Stimulated activated CD8-positive, alpha-beta memory T cell treated with anti-CD3 and anti-CD28 coated beads, Interleukin-7, amount 100 ng/mL, for 4 hours (primary cell): ENCODE results near the gene HGFAC.
"Not testable (repeated sequence)": the region's sequence is repeated elsewhere in the genome, so short reads cannot be mapped to it uniquely, and the experiment has no call there.

Source experiments
- DNase-seq, 2 donors: peaks; one replicate each; pipeline ENCODE4 v3.0.0-alpha.2; 2020; ENCODE audit warnings: low read depth in 2 of 2

Gene HGFAC

GRCh38 chr4:3442959-3443749 lies 1.4 kb downstream of the HGFAC start:
- DNase-seq: peak; percentile 4 to 25

- no peak for DNase-seq
Measured at GRCh38 chr4:3443750-3444309, 2.1 kb downstream of the HGFAC start.

- no peak for DNase-seq
Measured at GRCh38 chr4:3444351-3445110, 2.8 kb downstream of the HGFAC start.

GRCh38 chr4:3445111-3445820 lies 3.5 kb downstream of the HGFAC start:
- DNase-seq: no peak

GRCh38 chr4:3445829-3446545 lies 4.2 kb downstream of the HGFAC start:
- no peak for DNase-seq

GRCh38 chr4:3446631-3447320 lies 5.0 kb downstream of the HGFAC start:
- no peak for DNase-seq

GRCh38 chr4:3447431-3448395 lies 5.9 kb downstream of the HGFAC start:
- no peak for DNase-seq

GRCh38 chr4:3449047-3449573 lies 7.3 kb downstream of the HGFAC start:
- no peak for DNase-seq

GRCh38 chr4:3449574-3450534 lies 8.1 kb downstream of the HGFAC start:
- DNase-seq: no peak

GRCh38 chr4:3450643-3451042 lies 8.9 kb downstream of the HGFAC start:
- DNase-seq: no peak

- DNase-seq: no peak
Measured at GRCh38 chr4:3451956-3452355, 10.2 kb downstream of the HGFAC start.

- DNase-seq: no peak
Measured at GRCh38 chr4:3452376-3452775, 10.6 kb downstream of the HGFAC start.

GRCh38 chr4:3455596-3455995 lies 13.8 kb downstream of the HGFAC start:
- DNase-seq: not testable (repeated sequence)

GRCh38 chr4:3458371-3458770 lies 16.6 kb downstream of the HGFAC start:
- no peak for DNase-seq

- not testable (repeated sequence) for DNase-seq
Measured at GRCh38 chr4:3459156-3459555, 17.4 kb downstream of the HGFAC start.

- no peak for DNase-seq
Measured at GRCh38 chr4:3460926-3461325, 19.2 kb downstream of the HGFAC start.

- DNase-seq: no peak
Measured at GRCh38 chr4:3461515-3462291, 19.9 kb downstream of the HGFAC start.
